Subcutaneous adipose tissue (tissue), 4 donors: ENCODE data around the gene LYPD6B. TPM values are rescaled to one million over a fixed set of nuclear protein-coding genes. Genes with fewer than 3 reads are reported as not detected.

Experiments used
- total RNA-seq, 4 donors: library from RNA; depleted of rRNA; stranded (reverse); fragments of >200 nt; gene quantifications; one replicate each; pipeline ENCODE4 v1.1.0, GENCODE V29; 2016
- TF ChIP-seq, protein P1 (sequence below): fragments of 450-650 bp; IDR thresholded peaks from one replicate; pipeline ENCODE4 v1.5.1; 2016; ENCODE audit warnings: low read depth, mild to moderate bottlenecking, control low read depth, antibody characterized with exemption, moderate library complexity

Gene LYPD6B
- total RNA-seq, 4 donors from 2014 or later = not detected

DNA sequence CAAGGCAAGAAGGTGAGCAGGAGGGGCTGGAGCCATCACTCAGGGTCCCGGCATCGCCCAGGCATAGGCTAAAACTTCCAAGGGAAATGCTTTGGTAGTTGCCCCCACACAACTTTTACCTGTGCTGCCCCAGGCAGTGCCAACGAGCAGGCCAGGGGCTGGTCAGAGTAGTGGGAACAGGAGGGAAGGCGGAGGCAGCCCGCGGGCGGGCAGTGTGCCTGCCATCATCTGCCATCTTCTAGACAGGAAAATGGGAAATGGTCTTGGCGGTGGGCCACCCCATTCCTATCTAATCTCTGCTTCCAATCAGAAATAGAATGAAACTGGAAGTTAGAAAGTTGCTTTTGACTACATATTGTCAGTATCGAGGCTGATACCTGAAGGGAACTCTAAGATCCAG lies 26.0 kb upstream of the LYPD6B start:
- TF ChIP-seq, protein P1, sequence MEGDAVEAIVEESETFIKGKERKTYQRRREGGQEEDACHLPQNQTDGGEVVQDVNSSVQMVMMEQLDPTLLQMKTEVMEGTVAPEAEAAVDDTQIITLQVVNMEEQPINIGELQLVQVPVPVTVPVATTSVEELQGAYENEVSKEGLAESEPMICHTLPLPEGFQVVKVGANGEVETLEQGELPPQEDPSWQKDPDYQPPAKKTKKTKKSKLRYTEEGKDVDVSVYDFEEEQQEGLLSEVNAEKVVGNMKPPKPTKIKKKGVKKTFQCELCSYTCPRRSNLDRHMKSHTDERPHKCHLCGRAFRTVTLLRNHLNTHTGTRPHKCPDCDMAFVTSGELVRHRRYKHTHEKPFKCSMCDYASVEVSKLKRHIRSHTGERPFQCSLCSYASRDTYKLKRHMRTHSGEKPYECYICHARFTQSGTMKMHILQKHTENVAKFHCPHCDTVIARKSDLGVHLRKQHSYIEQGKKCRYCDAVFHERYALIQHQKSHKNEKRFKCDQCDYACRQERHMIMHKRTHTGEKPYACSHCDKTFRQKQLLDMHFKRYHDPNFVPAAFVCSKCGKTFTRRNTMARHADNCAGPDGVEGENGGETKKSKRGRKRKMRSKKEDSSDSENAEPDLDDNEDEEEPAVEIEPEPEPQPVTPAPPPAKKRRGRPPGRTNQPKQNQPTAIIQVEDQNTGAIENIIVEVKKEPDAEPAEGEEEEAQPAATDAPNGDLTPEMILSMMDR = no peak

DNA sequence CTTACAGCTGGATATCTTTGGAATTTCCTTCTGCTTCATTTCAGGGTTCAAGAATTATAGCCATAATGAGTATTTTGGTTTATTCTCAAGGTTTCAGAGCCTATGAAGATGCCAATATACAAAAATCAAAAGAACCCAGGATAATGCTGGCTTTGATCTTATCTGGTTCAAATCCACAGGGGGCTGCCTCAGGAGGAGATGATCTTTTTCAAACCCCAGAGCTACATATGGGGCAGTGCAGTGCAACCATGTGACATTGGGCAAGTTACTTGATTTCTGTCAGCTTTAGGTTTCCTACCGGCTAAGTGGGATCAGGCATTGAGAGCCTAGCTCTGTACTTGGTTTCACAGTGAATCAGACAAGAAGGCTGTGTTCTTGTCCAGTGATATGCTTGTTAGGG lies 23.0 kb upstream of the LYPD6B start:
- TF ChIP-seq, protein P1 = no peak

DNA sequence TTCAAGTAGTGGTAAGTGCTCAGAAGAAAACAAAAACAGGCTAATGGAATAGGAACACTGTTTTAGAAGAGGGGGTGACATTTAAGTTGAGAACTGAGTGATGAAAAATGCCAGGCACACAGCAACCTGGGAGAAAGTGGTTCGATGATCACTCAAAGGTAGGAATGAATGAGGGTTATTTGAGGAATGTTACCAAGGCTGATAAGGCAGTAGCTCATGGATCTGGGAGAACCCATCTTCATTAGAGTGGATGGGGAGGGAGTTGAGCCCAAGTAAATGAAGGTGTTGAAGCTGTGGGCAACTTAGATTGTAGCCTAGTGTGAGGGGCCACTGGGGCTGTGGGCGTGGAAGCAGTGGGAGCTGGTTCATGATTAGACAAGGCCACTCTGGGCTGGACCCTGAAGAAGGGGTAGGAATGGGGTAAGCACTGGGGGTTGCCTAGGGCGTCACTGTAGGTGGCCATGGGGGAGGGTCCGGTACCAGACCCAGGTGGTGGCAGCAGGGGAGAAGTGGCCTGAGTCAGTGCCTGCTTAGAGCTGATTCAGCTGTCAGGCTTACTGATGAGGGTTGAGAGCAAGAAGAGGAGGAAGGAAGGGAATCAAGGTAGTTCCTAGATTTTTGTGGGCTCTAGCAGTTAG lies 22.5 kb upstream of the LYPD6B start:
- TF ChIP-seq, protein P1 = no peak

DNA sequence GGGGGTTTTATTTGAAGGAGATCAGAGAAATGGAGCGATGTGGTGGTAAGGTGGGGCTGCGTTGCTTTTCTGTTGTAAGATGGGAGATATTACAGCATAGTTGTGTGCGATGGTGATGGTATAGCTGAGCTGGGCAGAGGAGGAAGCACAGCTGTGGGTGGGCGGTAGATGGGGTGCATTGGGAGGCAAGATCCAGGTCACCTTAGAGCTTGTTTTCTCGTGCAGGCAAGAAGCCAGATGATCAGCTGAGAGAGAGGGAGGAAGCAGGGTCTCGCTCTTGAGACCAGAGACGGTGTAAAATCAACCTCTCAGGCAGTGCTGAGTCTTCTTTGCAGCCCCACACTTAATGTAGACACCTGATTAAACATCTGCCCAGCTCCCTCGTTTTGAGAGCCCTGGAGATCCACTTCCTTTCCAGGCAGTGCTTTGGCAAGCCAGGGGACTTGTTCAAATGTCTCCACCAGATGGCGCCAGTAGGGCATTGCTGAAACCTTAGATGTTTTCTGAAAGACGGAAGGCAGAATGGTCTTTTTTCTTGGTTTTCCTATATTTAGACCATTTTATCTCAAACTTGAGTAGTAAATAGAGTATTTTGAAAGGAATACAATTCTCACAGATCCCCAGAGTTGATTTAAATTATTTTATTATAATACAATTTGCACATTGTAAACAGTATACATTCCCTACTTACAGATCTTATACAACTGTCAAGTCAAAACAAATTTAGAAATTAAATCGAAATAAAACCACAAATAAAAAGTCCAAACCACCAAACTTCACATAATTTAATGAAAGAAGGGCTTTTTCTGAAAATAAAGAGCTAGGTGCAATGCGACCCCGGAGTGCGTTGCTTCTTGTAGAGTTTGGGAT lies 21.1 kb upstream of the LYPD6B start:
- TF ChIP-seq, protein P1 = no peak

DNA sequence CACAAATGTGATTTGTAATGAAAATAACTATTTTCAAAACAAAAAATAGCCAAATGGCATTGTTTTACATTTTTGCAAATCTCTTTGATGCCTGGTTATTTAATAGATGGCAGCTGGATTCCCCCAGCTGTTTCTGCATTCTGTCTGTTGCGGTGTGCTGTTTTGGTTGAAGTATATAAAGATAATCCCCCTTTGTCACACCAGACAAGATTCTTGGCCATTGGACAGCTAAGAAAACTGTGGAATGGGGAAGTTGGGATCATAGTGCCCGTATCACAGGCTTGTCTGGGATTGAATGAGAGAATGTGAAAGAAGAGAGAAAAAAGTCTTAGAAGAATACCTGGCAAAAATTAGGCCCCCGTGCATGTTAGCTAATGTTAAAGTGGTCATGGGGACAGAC lies 19.5 kb upstream of the LYPD6B start:
- TF ChIP-seq, protein P1 = no peak

DNA sequence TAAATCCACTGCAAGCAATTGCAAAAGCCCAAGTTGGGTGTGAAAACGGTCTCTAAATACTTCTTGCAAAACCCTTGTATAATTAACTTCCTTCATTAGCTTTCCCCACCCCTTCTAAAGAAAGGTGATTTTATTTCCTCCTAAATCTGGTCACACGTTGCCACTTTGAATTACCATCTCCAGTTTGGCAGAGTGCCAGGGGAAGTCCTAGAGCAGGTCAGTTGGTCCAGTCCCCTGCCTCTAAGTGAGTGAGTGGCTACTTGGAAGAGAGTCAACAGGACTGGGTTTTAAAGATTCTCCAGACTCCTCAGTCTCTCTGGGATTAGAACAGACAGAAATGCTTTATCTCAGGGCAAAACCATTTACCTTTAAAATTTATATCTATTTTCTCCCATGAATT lies 18.7 kb upstream of the LYPD6B start:
- TF ChIP-seq, protein P1 = no peak

DNA sequence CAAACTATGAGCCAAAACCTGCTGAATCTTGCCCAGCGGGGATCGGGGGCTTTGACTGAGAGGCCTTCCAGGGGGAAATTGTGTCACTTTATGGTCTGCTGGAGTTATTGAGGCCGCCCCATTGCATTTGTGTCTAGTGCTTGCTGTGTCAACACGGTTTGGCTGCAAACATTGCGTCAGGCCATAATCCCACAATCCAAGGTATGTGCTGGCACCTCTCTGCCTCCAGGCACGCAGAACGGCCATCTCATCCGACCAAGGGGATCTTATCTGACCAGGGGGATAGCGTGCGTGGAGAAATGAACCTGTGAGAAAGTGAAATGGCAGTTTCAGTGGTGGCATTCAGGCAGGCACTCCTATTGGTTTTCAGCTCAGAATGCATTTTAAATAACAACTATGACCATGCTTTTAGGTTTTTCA lies 18.1 kb upstream of the LYPD6B start:
- TF ChIP-seq, protein P1 = no peak
